Retinal pigment epithelial cell (primary cell): ENCODE results near the gene SLC35G3.
"Not testable (repeated sequence)": the region's sequence is repeated elsewhere in the genome, so short reads cannot be mapped to it uniquely, and the experiment has no call there.

ENCODE experiments used
- DNase-seq: peaks from one replicate; pipeline ENCODE4 v3.0.0-alpha.2; 2010; ENCODE audit warnings: low read depth
- H3K4me3 ChIP-seq: 2 replicates; pipeline ENCODE4 v1.5.1; 2011; ENCODE audit warnings: mild to moderate bottlenecking, low read length, control low read depth, moderate library complexity
- CTCF ChIP-seq: conservative IDR thresholded peaks from 2 replicates; pipeline ENCODE4 v1.5.1; 2011; ENCODE audit warnings: low read depth, low read length, control low read depth, inconsistent platforms

SLC35G3 gene

GRCh38 chr17:35238821-35239220 is 44.6 kb upstream of the SLC35G3 start:
- DNase-seq = no peak
- no peak overlapping the region for H3K4me3 ChIP-seq
- TF ChIP-seq CTCF = no peak

- no peak for DNase-seq
- H3K4me3 ChIP-seq = no peak overlapping the region
- no peak for TF ChIP-seq CTCF
Observed at GRCh38 chr17:35236821-35237220, 42.6 kb upstream of the SLC35G3 start.

GRCh38 chr17:35235917-35236316 is 41.7 kb upstream of the SLC35G3 start:
- H3K4me3 ChIP-seq = no peak overlapping the region
- no peak for DNase-seq
- no peak for TF ChIP-seq CTCF

- DNase-seq = no peak
- H3K4me3 ChIP-seq = no peak overlapping the region
- TF ChIP-seq CTCF = no peak
Observed at GRCh38 chr17:35235289-35235688, 41.1 kb upstream of the SLC35G3 start.

GRCh38 chr17:35234315-35234714 is 40.1 kb upstream of the SLC35G3 start:
- DNase-seq, H3K4me3 ChIP-seq: not testable (repeated sequence)

GRCh38 chr17:35229638-35230037 is 35.4 kb upstream of the SLC35G3 start:
- no peak for TF ChIP-seq CTCF
- no peak for DNase-seq
- no peak overlapping the region for H3K4me3 ChIP-seq

GRCh38 chr17:35227546-35227945 is 33.4 kb upstream of the SLC35G3 start:
- no peak for DNase-seq
- H3K4me3 ChIP-seq = no peak overlapping the region
- no peak for TF ChIP-seq CTCF

GRCh38 chr17:35224436-35224835 is 30.2 kb upstream of the SLC35G3 start:
- H3K4me3 ChIP-seq = no peak overlapping the region
- TF ChIP-seq CTCF = no peak
- DNase-seq = no peak
